Effector memory CD4-positive, alpha-beta T cell (primary cell): ENCODE measurements around the gene VPS36.
A peak's percentile ranks its signal among the peaks of the same experiment; 100 is the strongest.
"Not testable (repeated sequence)": the region's sequence is repeated elsewhere in the genome, so short reads cannot be mapped to it uniquely, and the experiment has no call there.

ENCODE experiments used
- DNase-seq, 3 donors: peaks; one replicate each; pipeline ENCODE4 v3.0.0-alpha.2; 2020
- H3K27ac ChIP-seq: 2 replicates; pipeline ENCODE4 v1.7.0; 2013; ENCODE audit warnings: mild to moderate bottlenecking, low read length, moderate library complexity; ENCODE audit not compliant: insufficient read depth, poor library complexity, severe bottlenecking
- H3K27me3 ChIP-seq: replicated peaks from 2 replicates; pipeline ENCODE4 v1.7.0; 2013; ENCODE audit warnings: mild to moderate bottlenecking, low read length; ENCODE audit not compliant: insufficient read depth, control insufficient read depth, poor library complexity, severe bottlenecking
- H3K36me3 ChIP-seq: 2 replicates; pipeline ENCODE4 v1.7.0; 2013; ENCODE audit warnings: mild to moderate bottlenecking, low read length, moderate library complexity; ENCODE audit not compliant: control insufficient read depth, insufficient read depth
- H3K4me1 ChIP-seq: 2 replicates; pipeline ENCODE4 v1.7.0; 2013; ENCODE audit warnings: low read length, mild to moderate bottlenecking; ENCODE audit not compliant: control insufficient read depth, insufficient read depth, poor library complexity, severe bottlenecking
- H3K4me3 ChIP-seq: 2 replicates; pipeline ENCODE4 v1.7.0; 2013; ENCODE audit warnings: low read length, low read depth, mild to moderate bottlenecking; ENCODE audit not compliant: insufficient read depth, poor library complexity, severe bottlenecking
- H3K9me3 ChIP-seq: 2 replicates; pipeline ENCODE4 v1.7.0; 2013; ENCODE audit warnings: mild to moderate bottlenecking, low read length, moderate library complexity; ENCODE audit not compliant: control insufficient read depth
- total RNA-seq, 3 donors: gene quantifications; one replicate each; lab custom pipeline; 2026; lab: John Stamatoyannopoulos, UW

VPS36 gene
- total RNA-seq, result 44.8 to 54.0 (median 44.8) reads per million in 3 donors

GRCh38 chr13:52450012-52450792 lies at the start of gene VPS36:
TSS of gene VPS36 (minus strand) at chr13:52450634. CDS start at chr13:52450594, 40 bp downstream.
- DNase-seq, result peak; percentile 86 to 91 (median 89)
- Histone ChIP-seq H3K36me3 (no peaks in the 10 kb centered on the region), H3K9me3 (no peaks in the 10 kb centered on the region), H3K4me1 (peaks cover 16% of the 10 kb centered on the region), H3K27ac (peak within 1 kb of the TSS; percentile 80), H3K4me3 (peak within 1 kb of the TSS; percentile 96), H3K27me3 (no peaks in the 10 kb centered on the region)

- H3K36me3 ChIP-seq, H3K4me3 ChIP-seq, H3K9me3 ChIP-seq, H3K4me1 ChIP-seq, H3K27ac ChIP-seq, DNase-seq, H3K27me3 ChIP-seq: not testable (repeated sequence)
These were observed 47.5 kb upstream of the VPS36 start for GRCh38 chr13:52497979-52498378.

- H3K9me3 ChIP-seq, DNase-seq, H3K36me3 ChIP-seq, H3K4me3 ChIP-seq, H3K27me3 ChIP-seq, H3K4me1 ChIP-seq, H3K27ac ChIP-seq: not testable (repeated sequence)
These were observed 43.8 kb upstream of the VPS36 start for GRCh38 chr13:52494241-52494640.

- not testable (repeated sequence) for H3K9me3 ChIP-seq, H3K36me3 ChIP-seq, H3K4me3 ChIP-seq, DNase-seq, H3K4me1 ChIP-seq, H3K27ac ChIP-seq, H3K27me3 ChIP-seq
These were observed 40.6 kb upstream of the VPS36 start for GRCh38 chr13:52491015-52491414.

- DNase-seq, H3K36me3 ChIP-seq, H3K27ac ChIP-seq, H3K4me1 ChIP-seq, H3K27me3 ChIP-seq, H3K4me3 ChIP-seq, H3K9me3 ChIP-seq: not testable (repeated sequence)
These were observed 38.3 kb upstream of the VPS36 start for GRCh38 chr13:52488763-52489162.

GRCh38 chr13:52487078-52487477 lies 36.6 kb upstream of the VPS36 start:
- not testable (repeated sequence) for DNase-seq, H3K9me3 ChIP-seq, H3K36me3 ChIP-seq, H3K27ac ChIP-seq, H3K4me3 ChIP-seq, H3K27me3 ChIP-seq, H3K4me1 ChIP-seq

GRCh38 chr13:52480677-52481428 lies 30.4 kb upstream of the VPS36 start:
- not testable (repeated sequence) for H3K27ac ChIP-seq, H3K4me1 ChIP-seq, H3K4me3 ChIP-seq, H3K9me3 ChIP-seq, H3K36me3 ChIP-seq, H3K27me3 ChIP-seq, DNase-seq

- not testable (repeated sequence) for DNase-seq, H3K9me3 ChIP-seq, H3K4me1 ChIP-seq, H3K4me3 ChIP-seq, H3K27me3 ChIP-seq, H3K27ac ChIP-seq
- H3K36me3 ChIP-seq, result peaks cover 13% of the 10 kb centered on the region
These were observed 18.1 kb upstream of the VPS36 start for GRCh38 chr13:52468487-52468886.

GRCh38 chr13:52463526-52463925 lies 13.1 kb upstream of the VPS36 start:
- Histone ChIP-seq H3K27ac (no peak overlapping the region), H3K36me3 (peaks cover 12% of the 10 kb centered on the region), H3K4me1 (no peaks in the 10 kb centered on the region), H3K9me3 (no peaks in the 10 kb centered on the region), H3K4me3 (no peak overlapping the region), H3K27me3 (no peaks in the 10 kb centered on the region)
- DNase-seq, result no peak

GRCh38 chr13:52461265-52461664 lies 10.8 kb upstream of the VPS36 start:
- Histone ChIP-seq H3K4me3 (no peak overlapping the region), H3K27me3 (no peaks in the 10 kb centered on the region), H3K27ac (no peak overlapping the region), H3K4me1 (no peaks in the 10 kb centered on the region), H3K36me3 (peaks cover 12% of the 10 kb centered on the region), H3K9me3 (no peaks in the 10 kb centered on the region)
- DNase-seq, result no peak
